Measurements from ENCODE around the gene CYSTM1.

Gene CYSTM1

GRCh38 chr5:140240987-140241706, 66.2 kb downstream of the CYSTM1 start:
- peak; percentile 72 for DNase-seq (ENCODE audit: extremely low spot score)
- ChIA-PET CTCF (interaction anchor here (0.9 to 10.4 kb wide), 11 partner anchors 11 to 132 kb away, joined by 3 to 174 read pairs (median 6); partner anchors contain the start of gene HBEGF), POLR2A (interaction anchor here (1.4 to 8.4 kb wide), 4 partner anchors 62 to 114 kb away, joined by 3 to 117 read pairs (median 7); partner anchors contain the start of genes HBEGF and PFDN1)
- TF ChIP-seq, protein P1, sequence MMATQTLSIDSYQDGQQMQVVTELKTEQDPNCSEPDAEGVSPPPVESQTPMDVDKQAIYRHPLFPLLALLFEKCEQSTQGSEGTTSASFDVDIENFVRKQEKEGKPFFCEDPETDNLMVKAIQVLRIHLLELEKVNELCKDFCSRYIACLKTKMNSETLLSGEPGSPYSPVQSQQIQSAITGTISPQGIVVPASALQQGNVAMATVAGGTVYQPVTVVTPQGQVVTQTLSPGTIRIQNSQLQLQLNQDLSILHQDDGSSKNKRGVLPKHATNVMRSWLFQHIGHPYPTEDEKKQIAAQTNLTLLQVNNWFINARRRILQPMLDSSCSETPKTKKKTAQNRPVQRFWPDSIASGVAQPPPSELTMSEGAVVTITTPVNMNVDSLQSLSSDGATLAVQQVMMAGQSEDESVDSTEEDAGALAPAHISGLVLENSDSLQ (IDR thresholded peaks at IDR 0.05), result peak; percentile 95
- no peak for TF ChIP-seq CTBP1 (IDR thresholded peaks at IDR 0.05; ENCODE audit: borderline replicate concordance)
- no peak for TF ChIP-seq ARNT (IDR thresholded peaks at IDR 0.05)
- TF ChIP-seq FOXM1 (IDR thresholded peaks at IDR 0.05; ENCODE audit: borderline replicate concordance), result no peak
- no peak for TF ChIP-seq BHLHE40 (IDR thresholded peaks at IDR 0.05; ENCODE audit: borderline replicate concordance)

- ChIA-PET CTCF (interaction anchor here (0.7 to 10.4 kb wide), 12 partner anchors 10 to 117 kb away, joined by 3 to 174 read pairs (median 4); partner anchors contain the start of gene HBEGF), POLR2A (interaction anchor here (2.1 to 8.4 kb wide), 3 partner anchors 61 to 110 kb away, joined by 5 to 117 read pairs (median 9); partner anchors contain the start of genes HBEGF and PFDN1)
- DNase-seq (ENCODE audit: extremely low spot score), result no peak
Observed at GRCh38 chr5:140242099-140242498, 67.1 kb downstream of the CYSTM1 start.

DNA sequence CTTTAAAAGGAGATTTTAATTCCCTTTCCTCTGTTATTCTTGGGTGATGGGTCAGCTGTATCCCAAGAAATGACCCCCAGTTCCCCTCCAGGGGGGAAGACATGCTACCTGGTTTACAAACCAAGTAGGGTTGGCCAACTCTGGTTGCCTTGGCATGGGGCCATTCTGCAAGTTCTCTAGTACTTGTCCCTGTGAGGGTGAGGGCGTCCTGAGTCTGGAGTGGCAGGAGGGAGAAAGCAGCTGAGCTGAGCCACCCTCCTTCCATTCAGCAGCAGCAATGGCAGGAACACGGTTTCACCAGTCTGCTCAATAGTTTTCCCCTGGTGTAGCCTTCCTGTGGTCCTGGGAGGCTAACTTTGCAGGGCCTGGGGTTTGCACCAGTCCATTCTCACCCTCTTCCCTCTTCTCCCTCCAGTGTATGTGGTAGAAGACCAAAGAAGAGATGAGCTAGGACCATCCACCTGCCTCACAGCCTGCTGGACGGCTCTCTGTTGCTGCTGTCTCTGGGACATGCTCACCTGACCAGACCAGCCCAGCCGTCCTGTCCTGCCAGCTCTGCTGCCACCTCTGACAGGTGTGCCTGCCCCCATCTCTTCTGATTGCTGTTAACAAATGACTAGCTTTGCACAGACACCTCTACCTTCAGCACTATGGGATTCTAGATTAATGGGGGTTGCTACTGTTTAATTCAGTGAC, 68.0 kb downstream of the CYSTM1 start:
- DNase-seq (ENCODE audit: extremely low spot score), result no peak
- POLR2A ChIA-PET, result interaction anchor here (2.1 to 8.4 kb wide), 2 partner anchors 103 to 109 kb away, joined by 5 to 117 read pairs; partner anchors contain the start of gene HBEGF
- TF ChIP-seq ELF4 (IDR thresholded peaks at IDR 0.05), result no peak
- TF ChIP-seq, protein P1 (IDR thresholded peaks at IDR 0.05), result no peak
- TF ChIP-seq L3MBTL2 (conservative IDR thresholded peaks at IDR 0.05), result no peak
- TF ChIP-seq SP1 (IDR thresholded peaks at IDR 0.05), result no peak
- no peak for TF ChIP-seq ARNT (IDR thresholded peaks at IDR 0.05)
- no peak for TF ChIP-seq BHLHE40 (IDR thresholded peaks at IDR 0.05; ENCODE audit: borderline replicate concordance)
- no peak for TF ChIP-seq CTBP1 (IDR thresholded peaks at IDR 0.05; ENCODE audit: borderline replicate concordance)
- TF ChIP-seq LEF1 (IDR thresholded peaks at IDR 0.05; ENCODE audit: borderline replicate concordance), result no peak
- no peak for TF ChIP-seq ZNF384 (IDR thresholded peaks at IDR 0.05)
- TF ChIP-seq SUZ12 (IDR thresholded peaks at IDR 0.05), result no peak
- no peak for TF ChIP-seq HDGF (IDR thresholded peaks at IDR 0.05; ENCODE audit: borderline replicate concordance)

More at GRCh38 chr5:140242099-140242498, 67.1 kb downstream of the CYSTM1 start:
- TF ChIP-seq ELF4 (IDR thresholded peaks at IDR 0.05) (no peak), NFRKB (IDR thresholded peaks at IDR 0.05) (no peak), L3MBTL2 (conservative IDR thresholded peaks at IDR 0.05) (no peak), FOXA1 (IDR thresholded peaks at IDR 0.05) (no peak), HDGF (IDR thresholded peaks at IDR 0.05; ENCODE audit: borderline replicate concordance) (no peak), ARNT (IDR thresholded peaks at IDR 0.05) (no peak), BHLHE40 (IDR thresholded peaks at IDR 0.05; ENCODE audit: borderline replicate concordance) (no peak), CTBP1 (IDR thresholded peaks at IDR 0.05; ENCODE audit: borderline replicate concordance) (no peak), ZNF384 (IDR thresholded peaks at IDR 0.05) (no peak)
- TF ChIP-seq, protein P1 (IDR thresholded peaks at IDR 0.05), result no peak

DNA sequence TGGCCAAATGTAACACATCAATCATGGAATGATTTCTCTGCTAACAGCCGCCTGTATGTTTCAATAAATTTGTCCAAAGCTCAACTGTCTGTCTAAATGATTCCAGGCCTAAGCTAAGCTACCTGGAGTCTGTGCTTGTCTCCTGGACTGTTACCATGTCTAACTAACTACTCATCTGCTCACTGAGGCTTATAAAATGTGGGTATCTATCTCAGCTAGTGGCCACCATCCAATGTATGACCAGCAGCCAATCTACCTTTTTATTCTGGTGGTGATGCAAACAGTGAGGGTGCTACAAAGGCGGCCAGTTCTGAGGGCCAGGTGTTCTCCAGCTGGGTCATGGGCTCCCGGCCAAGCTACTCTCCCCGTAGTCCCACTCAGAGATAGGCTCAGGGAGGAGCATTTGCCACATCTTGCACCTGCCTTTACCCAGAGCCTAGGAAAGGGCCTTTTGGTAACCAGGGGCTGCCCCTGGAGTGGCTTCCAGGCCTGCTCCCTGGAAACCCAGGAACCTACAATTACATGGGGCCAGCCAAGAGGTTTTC, 68.8 kb downstream of the CYSTM1 start:
- POLR2A ChIA-PET, result interaction anchor here (1.2 to 8.4 kb wide), 5 partner anchors 9 to 157 kb away, joined by 3 to 117 read pairs (median 5); partner anchors contain the start of gene HBEGF
- TF ChIP-seq FOXA1 (IDR thresholded peaks at IDR 0.05), result no peak
- no peak for TF ChIP-seq NFRKB (IDR thresholded peaks at IDR 0.05)
- no peak for TF ChIP-seq TARDBP (IDR thresholded peaks at IDR 0.05)
- no peak for TF ChIP-seq HDGF (IDR thresholded peaks at IDR 0.05; ENCODE audit: borderline replicate concordance)
- no peak for TF ChIP-seq ARNT (IDR thresholded peaks at IDR 0.05)
- TF ChIP-seq SP1 (IDR thresholded peaks at IDR 0.05), result no peak
- TF ChIP-seq BHLHE40 (IDR thresholded peaks at IDR 0.05; ENCODE audit: borderline replicate concordance), result no peak
- TF ChIP-seq FOXK2 (IDR thresholded peaks at IDR 0.05), result no peak
- no peak for TF ChIP-seq ELF4 (IDR thresholded peaks at IDR 0.05)
- TF ChIP-seq SUZ12 (IDR thresholded peaks at IDR 0.05), result no peak
- TF ChIP-seq LEF1 (IDR thresholded peaks at IDR 0.05; ENCODE audit: borderline replicate concordance), result no peak
- TF ChIP-seq, protein P1 (IDR thresholded peaks at IDR 0.05), result no peak
- TF ChIP-seq FOXM1 (IDR thresholded peaks at IDR 0.05; ENCODE audit: borderline replicate concordance), result no peak
- no peak for TF ChIP-seq CTBP1 (IDR thresholded peaks at IDR 0.05; ENCODE audit: borderline replicate concordance)
- TF ChIP-seq L3MBTL2 (conservative IDR thresholded peaks at IDR 0.05), result no peak
- TF ChIP-seq ZNF384 (IDR thresholded peaks at IDR 0.05), result no peak
- CTCF ChIA-PET, result interaction anchor here (0.6 to 10.4 kb wide), 24 partner anchors 10 to 757 kb away, joined by 3 to 174 read pairs (median 5); partner anchors contain the start of genes ANKHD1, HARS1, HARS2 and HBEGF
- DNase-seq (ENCODE audit: extremely low spot score), result no peak

More for the DNA sequence above, 68.0 kb downstream of the CYSTM1 start:
- CTCF ChIA-PET, result interaction anchor here (0.6 to 10.4 kb wide), 15 partner anchors 10 to 119 kb away, joined by 3 to 174 read pairs (median 4); partner anchors contain the start of gene HBEGF

Measured in HEK293T (cell line).